Ovary (tissue), 3 donors: ENCODE measurements around the gene PAGE1.

Experiments used
- EP300 ChIP-seq: sonication (generic); formaldehyde crosslinking; IDR thresholded peaks from one replicate; pipeline ENCODE4 v1.6.1; 2017; ENCODE audit warnings: antibody characterized with exemption
- POLR2A ChIP-seq: fragments of 450-650 bp; IDR thresholded peaks from one replicate; pipeline ENCODE4 v1.6.1; 2017; ENCODE audit warnings: antibody characterized with exemption, mild to moderate bottlenecking, moderate library complexity
- TF ChIP-seq, protein P1 (sequence below), 3 donors: fragments of 450-650 bp in 2 of 3; fragments of 200-600 bp in 1 of 3; IDR thresholded peaks; one replicate each; pipeline versions ENCODE4 v1.5.1 to v1.8.0; 2016 to 2022; ENCODE audit warnings: antibody characterized with exemption in 3 of 3, mild to moderate bottlenecking in 1 of 3
- donor health status: DM: no; HTN: no; CAD: no.

- TF ChIP-seq, protein P1, sequence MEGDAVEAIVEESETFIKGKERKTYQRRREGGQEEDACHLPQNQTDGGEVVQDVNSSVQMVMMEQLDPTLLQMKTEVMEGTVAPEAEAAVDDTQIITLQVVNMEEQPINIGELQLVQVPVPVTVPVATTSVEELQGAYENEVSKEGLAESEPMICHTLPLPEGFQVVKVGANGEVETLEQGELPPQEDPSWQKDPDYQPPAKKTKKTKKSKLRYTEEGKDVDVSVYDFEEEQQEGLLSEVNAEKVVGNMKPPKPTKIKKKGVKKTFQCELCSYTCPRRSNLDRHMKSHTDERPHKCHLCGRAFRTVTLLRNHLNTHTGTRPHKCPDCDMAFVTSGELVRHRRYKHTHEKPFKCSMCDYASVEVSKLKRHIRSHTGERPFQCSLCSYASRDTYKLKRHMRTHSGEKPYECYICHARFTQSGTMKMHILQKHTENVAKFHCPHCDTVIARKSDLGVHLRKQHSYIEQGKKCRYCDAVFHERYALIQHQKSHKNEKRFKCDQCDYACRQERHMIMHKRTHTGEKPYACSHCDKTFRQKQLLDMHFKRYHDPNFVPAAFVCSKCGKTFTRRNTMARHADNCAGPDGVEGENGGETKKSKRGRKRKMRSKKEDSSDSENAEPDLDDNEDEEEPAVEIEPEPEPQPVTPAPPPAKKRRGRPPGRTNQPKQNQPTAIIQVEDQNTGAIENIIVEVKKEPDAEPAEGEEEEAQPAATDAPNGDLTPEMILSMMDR (IDR thresholded peaks at IDR 0.05), result no peak
- TF ChIP-seq POLR2A (no peak), EP300 (no peak)
Measured at GRCh38 chrX:49725923-49726904, 30.4 kb upstream of the PAGE1 start.
